ENCODE measurements around the gene ARHGAP40.
A peak's percentile ranks its signal among the peaks of the same experiment; 100 is the strongest.

The ARHGAP40 gene

DNA sequence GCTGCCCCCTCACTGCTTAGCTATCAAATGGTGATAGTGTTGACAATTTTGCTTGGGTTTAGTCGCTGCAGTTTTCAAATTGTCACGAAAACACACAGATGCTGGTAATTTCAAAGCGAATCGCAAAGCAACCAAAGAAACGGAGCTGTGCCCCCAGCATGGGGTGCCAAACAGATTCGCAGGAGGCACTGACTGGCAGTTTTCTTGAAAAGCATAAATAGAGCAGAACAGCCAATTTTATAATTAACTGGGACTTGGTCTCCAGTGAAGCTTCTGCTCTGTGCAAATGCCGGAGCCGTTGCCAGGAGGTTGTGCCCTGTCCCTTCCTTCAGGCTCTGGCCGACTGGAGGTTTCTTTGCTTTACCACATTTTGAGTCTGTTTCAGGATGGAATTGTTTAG, 18.8 kb downstream of the ARHGAP40 start:
- DNase-seq = peak in 1 of 3 experiments; percentile 25

DNA sequence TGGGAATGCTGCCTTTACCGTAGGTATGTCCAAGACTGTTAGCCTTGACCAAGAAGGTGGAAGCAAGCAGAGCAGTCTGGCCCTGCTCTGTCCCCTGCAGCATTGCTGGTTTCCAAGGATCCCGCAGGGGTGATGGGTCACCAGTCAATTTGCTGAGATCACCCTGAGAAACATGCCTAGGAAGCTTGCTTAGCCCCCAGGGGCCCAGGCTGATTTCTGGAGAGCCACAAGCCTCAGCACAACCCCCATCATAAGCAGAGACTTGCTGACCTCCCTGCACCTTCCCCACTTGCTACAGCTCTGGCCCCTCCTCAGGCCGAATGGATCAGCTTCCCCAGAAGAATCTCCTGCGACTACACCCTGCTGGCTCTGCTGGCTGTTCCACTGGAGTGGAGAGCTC, 21.5 kb downstream of the ARHGAP40 start:
- DNase-seq = no peak

DNA sequence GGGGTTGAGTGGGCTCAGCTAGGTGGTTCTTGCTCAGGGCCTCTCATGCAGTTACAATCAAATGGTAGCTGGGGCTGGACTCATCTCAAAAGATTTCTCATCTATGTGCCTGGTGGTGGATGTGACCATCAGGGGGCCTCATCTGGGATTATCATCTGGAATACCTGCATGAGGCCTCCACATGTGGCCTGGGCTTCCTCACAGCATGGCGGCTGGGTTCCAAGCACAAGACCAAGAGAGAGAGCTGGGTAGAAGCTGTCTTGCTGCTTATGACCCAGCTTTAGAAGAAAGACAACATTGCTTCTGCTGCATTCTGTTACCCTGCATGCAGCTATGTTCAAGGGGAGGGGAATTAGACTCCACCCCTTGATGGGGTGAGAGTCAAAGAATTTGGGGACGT, 22.5 kb downstream of the ARHGAP40 start:
- DNase-seq = no peak

DNA sequence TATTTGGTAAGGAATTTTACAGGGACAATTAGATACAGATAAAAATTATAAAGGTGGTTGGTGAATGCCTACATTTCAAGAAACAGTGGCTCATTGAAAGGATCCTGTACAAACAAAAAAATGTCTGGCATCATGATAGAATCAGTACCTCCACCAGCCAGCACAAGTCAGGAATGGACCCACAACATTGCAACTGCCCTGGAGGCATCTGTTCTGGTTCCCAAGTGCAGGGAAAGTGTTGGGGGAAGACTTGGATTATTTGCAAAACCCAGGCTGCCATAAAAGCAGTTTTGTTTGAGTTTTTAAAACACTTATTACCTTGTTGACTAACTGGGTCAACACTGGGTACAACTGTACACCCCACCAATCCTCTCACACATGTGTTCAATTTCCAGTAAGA, 24.3 kb downstream of the ARHGAP40 start:
- no peak for DNase-seq

DNA sequence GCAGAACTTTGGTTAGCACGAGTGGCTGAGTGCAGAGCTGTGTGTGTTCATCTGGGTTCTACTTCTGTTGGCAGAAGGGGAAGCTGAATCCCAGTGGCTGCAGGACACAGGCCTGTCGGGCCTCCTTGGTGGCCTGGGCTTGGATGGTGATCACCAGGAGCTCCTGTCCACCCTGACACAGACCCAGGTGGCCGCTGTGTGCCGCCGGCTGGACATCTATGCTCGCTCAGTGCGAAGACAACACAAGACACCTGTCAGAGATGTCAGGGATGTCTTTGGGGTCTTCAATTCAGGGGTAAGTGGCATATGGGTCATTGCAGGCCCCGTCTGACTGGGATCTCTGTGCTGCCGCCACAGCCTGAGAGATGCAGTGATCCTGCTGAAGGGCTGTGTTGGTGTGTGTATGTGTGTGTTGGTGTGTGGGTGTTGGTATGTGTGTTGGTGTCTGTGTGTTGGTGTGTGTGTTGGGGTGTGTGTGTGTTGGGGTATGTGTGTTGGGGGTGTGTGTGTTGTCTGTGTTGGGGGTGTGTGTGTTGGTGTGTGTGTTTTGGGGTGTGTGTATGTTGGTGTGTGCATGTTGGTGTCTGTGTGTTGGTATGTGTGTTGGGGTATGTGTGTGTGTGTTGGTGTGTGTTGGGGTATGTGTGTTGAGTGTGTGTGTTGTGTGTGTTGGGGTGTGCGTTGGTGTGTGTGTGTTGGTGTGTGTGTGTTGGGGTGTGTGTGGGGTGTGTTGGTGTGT, 25.5 kb downstream of the ARHGAP40 start:
- no peak for DNase-seq

DNA sequence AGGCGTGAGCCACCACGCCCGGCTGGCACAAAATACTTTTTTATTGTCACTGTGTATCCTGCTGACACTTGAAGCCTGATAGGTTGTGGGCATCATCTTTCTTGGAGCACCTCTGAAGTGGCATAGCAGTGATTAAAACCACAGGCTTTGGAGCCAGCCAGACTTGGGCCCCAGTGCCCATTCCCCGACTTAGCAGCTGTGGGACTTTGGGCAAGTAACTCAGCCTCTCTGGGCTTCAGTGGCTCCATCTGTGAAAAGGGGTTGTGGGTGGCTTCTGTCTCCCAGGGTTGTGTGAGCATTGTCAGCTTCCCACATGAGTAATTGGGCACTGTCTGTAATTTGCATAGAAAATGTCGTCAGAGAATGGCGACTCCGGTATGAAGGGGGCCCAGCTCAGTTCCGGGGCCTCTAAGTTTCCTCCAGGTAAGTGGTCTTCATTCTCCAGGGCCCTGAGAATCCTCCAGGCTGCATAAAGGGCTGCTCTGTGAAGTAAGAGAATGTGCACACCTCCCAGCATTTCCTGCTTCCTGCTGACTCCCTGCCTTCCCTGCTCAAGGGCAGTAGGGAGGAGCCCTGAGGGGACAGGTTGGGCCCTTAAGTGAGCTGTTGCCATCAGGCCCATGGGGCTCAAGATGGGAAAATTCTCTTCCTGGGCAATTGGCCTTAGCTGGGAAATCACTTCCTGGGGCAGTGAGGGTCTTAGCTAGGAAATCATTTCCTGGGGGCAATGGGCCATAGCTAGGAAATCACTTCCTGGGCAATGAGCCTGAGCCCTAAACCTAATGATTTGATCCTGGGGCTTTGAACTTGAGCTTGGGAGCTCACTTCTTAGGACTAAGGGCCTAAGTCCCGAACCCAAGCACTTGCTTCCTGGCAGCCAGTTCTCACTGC, 27.2 kb downstream of the ARHGAP40 start:
- DNase-seq = no peak

DNA sequence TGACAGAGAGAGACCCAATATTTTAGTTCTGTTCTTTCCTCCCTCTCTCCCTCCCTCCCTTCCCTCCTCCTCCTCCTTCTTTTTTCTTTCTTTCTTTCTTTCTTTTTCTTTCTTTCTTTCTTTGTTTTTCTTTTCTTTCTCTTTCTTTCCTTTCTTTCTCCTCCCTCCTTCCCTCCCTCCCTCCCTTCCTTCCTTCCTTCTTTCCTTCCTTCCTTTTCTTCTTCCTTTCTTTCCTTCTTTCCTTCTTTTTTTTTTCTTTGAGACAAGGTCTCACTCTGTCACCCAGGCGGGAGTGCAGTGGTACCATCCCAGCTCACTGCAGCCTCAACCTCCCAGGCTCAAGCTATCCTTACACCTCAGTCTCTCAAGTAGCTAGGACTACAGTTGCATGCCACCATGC, 28.4 kb downstream of the ARHGAP40 start:
- no peak for DNase-seq

DNA sequence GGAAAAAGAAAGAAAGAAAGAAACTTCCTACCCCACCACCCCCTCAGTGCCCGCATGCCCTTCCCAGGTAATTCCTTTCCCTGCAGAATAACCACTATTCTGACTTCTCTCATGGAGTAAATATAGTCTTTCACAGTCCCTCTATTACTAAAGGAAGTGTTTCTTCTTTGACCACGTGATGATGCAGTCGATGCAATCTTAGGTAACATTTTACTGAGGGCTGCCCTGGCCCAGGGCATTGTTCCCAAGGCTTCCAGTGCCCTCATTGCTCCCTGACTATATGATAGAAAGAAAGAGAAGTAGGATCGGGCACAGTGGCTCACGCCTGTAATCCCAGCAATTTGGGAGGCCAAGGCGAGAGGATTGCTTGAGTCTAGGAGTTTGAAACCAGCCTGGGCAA, 29.1 kb downstream of the ARHGAP40 start:
- no peak for DNase-seq

DNA sequence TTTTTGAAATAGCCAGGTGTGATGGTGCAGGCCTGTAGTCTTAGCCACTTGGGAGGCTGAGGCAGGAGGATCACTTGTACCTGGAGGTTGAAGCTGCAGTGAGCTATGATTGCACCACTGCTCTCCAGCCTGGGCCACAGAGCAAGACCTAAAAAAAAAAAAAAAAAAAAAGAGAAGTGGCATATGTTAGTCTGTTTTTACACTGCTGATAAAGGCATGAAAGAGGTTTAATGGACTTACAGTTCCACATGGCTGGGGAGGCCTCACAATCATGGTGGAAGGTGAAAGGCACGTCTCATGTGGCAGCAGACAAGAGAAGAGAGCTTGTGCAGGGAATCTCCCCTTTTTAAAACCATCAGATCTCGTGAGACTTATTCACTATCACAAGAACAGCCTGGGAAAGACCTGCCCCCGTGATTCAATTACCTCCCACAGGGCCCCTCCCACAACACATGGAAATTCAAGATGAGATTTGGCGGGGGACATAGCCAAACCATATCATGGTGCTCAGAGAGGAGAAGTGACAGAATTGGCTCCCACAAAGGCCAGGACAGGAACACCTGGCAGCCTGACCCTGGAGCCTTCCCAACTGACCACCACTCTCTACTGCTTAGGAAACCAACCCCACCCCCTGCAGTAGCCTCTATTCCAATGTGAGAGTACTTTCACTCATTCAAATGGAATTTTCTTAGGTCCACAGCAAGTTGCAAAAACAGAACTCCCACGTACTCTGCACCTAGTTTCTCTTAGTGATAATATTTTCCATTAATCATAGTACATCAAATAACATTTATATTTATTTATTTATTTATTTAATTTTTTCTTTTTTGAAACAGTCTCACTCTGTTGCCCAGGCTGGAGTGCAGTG, 29.8 kb downstream of the ARHGAP40 start:
- DNase-seq = no peak

DNA sequence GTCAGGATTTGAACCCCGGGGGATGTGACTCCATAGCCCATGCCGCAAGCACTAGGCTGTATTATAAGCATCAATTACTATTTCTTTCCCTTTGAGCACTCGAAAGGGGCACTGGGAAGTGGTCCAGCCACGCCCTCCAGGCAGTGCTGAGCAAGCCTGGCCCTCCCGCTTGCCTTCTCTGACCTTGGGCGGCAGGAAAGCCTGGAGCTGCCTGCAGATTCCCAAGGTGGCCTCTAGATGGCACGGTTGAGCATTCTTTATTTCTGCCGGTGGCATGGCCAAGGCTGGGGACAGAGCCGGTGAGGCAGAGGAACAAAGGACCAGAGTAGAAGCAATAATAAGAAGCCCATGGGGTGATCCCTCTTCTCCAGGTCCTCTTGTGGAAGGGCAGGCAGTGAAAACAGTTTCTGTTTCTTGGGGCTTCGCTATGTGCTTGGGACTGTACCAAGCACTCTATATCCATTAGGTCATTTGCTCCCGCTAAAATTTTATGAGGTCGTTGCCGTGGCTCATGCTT, 32.0 kb downstream of the ARHGAP40 start:
- DNase-seq = peak; percentile 57 to 76 (median 61)

DNA sequence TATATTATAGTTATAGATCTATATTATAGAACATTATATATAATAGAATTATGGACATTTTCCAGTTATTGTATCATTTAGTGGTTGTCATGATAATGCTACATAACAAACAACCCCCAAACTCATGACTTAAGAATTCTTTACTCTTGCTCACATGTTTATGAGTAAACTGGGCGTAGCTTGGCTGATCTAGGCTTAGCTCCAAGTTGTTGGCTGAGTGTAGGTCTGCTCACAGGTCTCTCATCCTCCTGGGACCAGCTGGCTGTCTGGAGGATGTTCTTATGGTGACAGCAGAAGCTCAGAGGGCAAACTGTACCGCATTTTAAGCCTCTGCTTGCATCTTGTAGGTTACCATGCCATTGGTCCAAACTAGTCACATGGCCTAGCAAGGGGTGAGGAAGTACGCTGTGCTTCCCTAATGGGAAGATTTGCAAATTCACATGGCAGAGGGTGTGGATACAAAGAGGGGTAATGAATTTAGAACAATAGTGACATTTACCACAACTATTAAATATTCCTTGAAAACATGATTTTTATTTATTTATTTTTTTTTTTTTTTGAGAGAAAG, 34.2 kb downstream of the ARHGAP40 start:
- no peak for DNase-seq

DNA sequence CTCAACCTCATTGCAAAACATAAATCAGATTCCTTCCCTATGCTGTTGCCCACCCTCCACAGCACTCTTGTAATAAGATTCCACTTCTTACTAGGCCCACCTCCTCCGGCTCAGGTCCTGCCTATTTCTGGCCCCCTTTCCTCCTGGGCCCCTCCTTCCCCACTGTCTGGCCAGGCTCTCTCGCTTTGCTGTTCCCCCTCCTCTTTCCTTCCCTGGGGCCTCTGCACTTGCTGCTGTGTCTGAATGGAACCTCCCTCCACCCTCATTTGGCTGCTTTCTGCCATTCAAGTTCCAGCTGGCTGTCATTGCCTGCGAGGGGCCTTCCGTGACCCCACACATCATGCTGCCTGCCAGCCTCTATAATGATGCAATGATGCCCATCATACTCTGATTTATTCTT, 38.9 kb downstream of the ARHGAP40 start:
- DNase-seq = no peak

DNA sequence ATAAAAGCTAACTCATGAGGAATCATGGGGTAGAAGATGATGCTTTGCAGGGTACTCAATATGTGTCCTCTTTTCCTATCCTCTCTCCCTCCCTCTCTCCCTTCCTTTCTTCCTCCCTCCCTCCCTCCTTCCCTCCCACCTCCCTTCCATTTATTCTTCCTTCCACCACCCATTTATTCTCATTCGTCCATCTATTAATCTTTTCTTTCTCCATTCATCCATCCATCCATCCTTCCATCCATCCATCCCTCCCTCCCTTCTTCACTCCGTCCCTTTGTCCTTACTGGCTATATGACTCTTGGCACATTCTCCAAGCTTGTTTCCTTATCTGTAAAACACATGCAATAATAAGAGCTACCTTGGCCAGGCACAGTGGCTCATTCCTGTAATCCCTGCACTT, 40.9 kb downstream of the ARHGAP40 start:
- no peak for DNase-seq

DNA sequence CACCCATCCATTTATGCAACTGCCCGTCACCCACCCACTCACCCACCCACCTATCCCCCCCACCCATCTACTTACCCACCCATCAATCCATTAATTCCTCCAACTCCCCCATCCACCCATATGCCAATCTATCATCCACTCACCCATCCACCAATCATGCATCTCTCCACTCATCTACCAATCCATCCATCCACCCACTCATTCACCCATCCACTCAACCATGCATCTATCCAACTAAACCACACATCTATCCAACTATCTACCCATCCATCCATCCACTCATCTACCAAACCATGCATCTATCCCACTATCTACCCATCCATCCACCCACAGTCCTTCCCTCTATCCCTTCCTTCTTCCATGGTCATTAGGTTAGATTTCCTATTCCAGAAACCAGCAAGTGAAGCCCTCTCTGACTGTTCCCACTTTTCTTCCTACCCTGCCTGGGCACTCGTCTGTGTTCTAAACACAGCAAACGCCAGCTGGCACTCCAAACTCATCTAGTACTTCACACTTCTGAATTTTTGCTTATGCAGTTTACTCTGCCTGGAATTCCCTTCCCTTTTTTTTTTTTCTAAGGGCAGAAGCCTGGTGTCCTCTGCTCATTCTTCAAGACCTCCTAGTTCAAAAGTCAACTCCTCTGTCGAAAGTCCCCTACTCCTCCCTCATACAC, 43.1 kb downstream of the ARHGAP40 start:
- no peak for DNase-seq

DNA sequence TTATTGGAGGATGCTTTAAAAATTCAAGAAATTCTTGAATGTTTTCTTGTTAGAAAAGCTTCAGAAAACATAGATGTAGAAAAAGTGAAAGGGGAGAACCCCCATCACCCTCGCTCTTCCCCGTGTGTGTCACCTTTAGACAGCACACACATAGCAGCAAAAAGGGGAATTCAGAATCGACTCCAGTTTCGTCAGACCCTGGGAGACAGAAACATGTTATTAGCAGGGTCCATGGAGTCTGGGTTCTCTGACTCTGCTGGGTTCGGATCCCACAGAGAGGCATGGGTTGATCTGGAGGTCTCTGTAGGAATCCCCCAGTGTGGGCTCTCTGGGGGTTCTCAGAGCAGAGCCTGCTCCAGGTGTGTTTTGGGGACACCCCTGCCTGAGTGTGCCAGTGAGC, 43.7 kb downstream of the ARHGAP40 start:
- no peak for DNase-seq

DNA sequence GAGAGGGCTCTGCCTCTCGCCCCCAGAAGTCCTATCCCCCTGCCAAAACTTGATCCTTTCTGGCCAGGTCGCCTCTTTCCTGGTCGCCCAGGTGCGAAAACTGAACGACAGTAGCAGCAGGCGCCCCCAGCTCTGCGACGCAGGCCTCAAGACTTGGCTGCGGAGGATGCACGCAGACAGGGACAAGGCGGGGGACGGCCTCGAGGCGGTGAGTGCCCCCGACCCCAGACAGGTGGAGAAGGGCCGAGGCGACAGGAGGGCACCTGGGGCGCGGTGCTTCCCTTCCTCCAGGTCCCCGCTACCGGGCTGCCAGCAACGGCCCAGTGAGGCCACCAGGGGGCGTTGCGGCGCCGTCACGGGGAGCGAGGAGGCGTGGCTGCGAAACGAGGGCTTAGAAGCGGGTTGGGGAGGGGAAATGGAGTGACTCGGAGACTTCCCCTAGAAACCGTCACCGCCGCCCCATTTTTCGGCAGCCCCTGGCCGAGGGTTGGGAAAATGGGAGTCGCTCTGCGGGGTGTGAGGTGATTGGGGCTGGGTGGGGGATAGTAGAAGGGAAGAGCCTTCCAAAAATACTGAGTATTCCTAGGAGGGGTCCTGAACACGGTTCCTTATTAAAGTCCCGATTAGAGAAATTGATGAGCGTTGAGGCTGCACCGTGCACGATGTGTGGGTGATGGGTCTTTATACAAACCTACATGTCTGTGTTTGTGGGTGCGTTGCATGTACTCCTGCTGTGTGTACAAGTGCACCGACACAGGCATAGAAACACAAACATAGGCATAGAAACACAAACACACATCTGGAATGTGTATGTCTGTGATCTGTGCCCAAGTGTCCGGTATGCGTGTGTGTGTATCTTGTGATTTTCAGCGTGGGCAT, 44.6 kb downstream of the ARHGAP40 start:
- peak; percentile 78 to 88 (median 81) for DNase-seq

DNA sequence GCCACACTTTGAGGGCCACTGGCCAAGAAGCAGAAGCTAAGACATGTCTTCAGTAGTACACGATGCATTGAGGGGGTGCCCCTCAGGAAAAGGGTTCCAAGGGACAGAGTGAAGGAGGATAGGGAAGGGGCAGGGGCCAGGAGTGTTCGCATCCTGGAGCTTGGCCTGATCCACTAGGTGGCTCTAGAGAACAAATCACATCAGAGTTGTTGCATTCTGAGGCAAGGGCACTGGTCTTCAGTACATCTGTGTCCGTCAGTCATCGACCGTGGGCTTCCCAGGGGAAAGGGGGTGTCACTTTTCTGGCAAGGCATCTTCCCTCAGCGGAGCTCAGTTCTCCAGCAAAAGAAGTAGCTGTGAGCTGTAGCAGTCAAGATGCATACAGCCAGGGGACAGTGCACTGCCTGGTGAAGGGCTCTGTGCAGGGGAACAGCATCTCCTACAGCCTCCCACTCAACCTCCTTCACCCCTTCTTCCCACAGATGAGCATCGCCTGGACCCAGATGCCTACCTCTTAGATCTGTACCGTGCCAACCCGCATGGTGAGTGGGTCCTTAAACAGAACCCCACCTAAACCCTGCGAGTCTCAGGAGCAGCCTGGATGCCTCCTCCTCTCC, 47.8 kb downstream of the ARHGAP40 start:
- DNase-seq = peak; percentile 33 to 84 (median 51)

DNA sequence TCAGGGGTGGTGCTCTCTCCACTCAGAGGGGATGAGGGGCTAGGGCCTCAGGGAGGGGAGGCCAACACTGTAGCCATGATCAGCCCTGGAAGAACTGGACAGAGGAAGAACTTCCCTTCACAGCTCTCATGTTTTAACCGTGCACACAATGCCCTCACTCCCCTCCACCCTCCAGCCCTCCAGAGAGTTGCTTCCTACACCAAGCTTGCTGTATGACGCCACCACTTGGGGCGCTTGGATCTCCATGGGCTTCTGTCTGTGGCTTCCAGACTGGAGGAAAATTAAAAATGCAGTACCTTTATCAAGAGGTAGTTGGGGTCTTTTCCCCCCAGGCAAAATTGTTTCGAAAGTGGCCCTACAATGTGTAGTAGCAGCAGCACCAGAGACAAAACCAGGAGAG, 48.4 kb downstream of the ARHGAP40 start:
- DNase-seq = peak in 1 of 3 experiments; percentile 29

DNA sequence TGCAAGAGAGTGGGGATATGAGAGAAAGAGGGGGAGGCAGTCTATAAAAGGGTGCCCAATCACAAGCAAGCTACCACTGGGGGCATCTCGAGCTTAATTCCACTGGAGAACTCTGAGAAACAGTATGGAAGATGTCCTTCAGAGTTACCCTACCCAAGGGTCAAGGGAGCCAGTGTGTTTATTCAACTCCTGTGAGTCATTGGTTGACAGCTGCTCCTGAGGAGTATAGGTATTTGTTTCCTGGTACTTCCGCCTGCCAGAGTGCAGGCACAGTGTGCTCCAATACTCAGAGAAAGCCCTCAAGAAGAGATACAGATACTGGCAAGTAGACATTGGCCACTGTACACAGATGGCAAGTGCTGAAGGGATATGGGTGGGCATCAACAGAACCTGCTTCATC, 49.5 kb downstream of the ARHGAP40 start:
- no peak for DNase-seq

DNA sequence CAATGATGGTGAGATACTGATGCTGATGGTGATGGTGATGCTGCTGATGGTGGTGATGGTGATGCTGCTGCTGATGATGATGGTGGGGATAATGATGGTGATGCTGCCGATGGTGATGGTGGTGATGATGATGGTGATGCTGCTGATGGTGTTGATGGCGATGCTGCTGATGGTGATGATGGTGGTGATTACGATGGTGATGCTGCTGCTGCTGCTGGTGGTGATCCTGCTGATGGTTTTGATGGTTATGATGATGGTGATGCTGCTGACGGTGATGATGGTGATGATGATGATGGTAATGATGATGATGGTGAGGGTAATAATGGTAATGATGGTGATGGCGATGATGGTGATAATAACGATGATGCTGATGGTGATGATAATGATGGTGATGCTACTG, 50.0 kb downstream of the ARHGAP40 start:
- DNase-seq = no peak

DNA sequence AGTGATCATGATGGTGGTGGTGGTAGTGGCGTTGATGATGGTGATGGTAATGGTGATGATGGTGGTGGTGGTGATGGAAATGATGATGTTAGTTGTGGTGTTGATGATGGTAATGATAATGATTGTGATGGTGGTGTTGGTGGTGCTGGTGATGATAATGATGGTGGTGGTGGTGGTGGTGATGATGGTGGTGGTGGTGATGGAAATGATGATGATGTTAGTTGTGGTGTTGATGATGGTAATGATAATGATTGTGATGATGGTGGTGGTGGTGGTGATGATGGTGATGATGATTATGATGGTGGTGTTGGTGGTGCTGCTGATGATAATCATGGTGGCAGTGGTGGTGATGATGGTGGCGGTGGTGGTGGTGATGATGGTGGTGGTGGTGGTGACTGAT, 51.4 kb downstream of the ARHGAP40 start:
- DNase-seq = no peak

All from NCI-H1417 (cell line).